ENCODE results near the gene LRRC15. TPM values are rescaled to one million over a fixed set of nuclear protein-coding genes. Genes with fewer than 3 reads are reported as not detected.

The LRRC15 gene
- total RNA-seq, 1 donor from 2014 or later: not detected

GRCh38 chr3:194312186-194312742 is 57.3 kb downstream of the LRRC15 start:
- intact Hi-C loops (cut with DNase I): loop anchor here (2.0 kb wide), 1 partner anchor 43 kb away; no protein-coding TSS in a partner anchor
- H3K4me3 ChIP-seq: no peak overlapping the region
- no peaks in the 10 kb centered on the region for H3K36me3 ChIP-seq
- H3K4me1 ChIP-seq: peaks cover 45% of the 10 kb centered on the region
- H3K9me3 ChIP-seq: no peaks in the 10 kb centered on the region
- no peaks in the 10 kb centered on the region for H3K27me3 ChIP-seq
- H3K27ac ChIP-seq: peak overlapping the region; percentile 42
- TF ChIP-seq POLR2A (IDR thresholded peaks at IDR 0.05) (no peak), POLR2AphosphoS5 (IDR thresholded peaks at IDR 0.05; ENCODE audit: insufficient read depth in 1 of 2, low read depth in 1 of 2) (no peak), CTCF (IDR thresholded peaks at IDR 0.05) (no peak)
- DNase-seq (ENCODE audit: extremely low spot score in 2 of 2): no peak

GRCh38 chr3:194311000-194311399 is 58.5 kb downstream of the LRRC15 start:
- DNase-seq (ENCODE audit: extremely low spot score in 2 of 2): no peak
- H3K9me3 ChIP-seq: no peaks in the 10 kb centered on the region
- no peaks in the 10 kb centered on the region for H3K27me3 ChIP-seq
- no peak overlapping the region for H3K27ac ChIP-seq
- intact Hi-C loops (cut with DNase I): no loop called here
- H3K4me1 ChIP-seq: peaks cover 46% of the 10 kb centered on the region
- H3K36me3 ChIP-seq: no peaks in the 10 kb centered on the region
- no peak overlapping the region for H3K4me3 ChIP-seq
- TF ChIP-seq CTCF (IDR thresholded peaks at IDR 0.05) (no peak), POLR2AphosphoS5 (IDR thresholded peaks at IDR 0.05; ENCODE audit: insufficient read depth in 1 of 2, low read depth in 1 of 2) (no peak), POLR2A (IDR thresholded peaks at IDR 0.05) (no peak)

- no peak overlapping the region for H3K27ac ChIP-seq
- intact Hi-C loops (cut with DNase I): no loop called here
- DNase-seq (ENCODE audit: extremely low spot score in 2 of 2): no peak
- H3K36me3 ChIP-seq: no peaks in the 10 kb centered on the region
- no peak for TF ChIP-seq POLR2AphosphoS5 (IDR thresholded peaks at IDR 0.05; ENCODE audit: insufficient read depth in 1 of 2, low read depth in 1 of 2)
- H3K9me3 ChIP-seq: no peaks in the 10 kb centered on the region
- H3K4me3 ChIP-seq: no peak overlapping the region
- no peaks in the 10 kb centered on the region for H3K27me3 ChIP-seq
- peaks cover 39% of the 10 kb centered on the region for H3K4me1 ChIP-seq
These were observed 59.3 kb downstream of the LRRC15 start for GRCh38 chr3:194310060-194310835.

- DNase-seq (ENCODE audit: extremely low spot score in 2 of 2): no peak
These were observed 60.7 kb downstream of the LRRC15 start for GRCh38 chr3:194308601-194309449.

More at GRCh38 chr3:194308601-194309449, 60.7 kb downstream of the LRRC15 start:
- intact Hi-C loops (cut with DNase I): no loop called here
- Histone ChIP-seq H3K4me3 (no peak overlapping the region), H3K27me3 (no peaks in the 10 kb centered on the region), H3K9me3 (no peaks in the 10 kb centered on the region), H3K27ac (no peak overlapping the region), H3K36me3 (no peaks in the 10 kb centered on the region), H3K4me1 (peaks cover 24% of the 10 kb centered on the region)
- TF ChIP-seq CTCF (IDR thresholded peaks at IDR 0.05) (no peak), POLR2A (IDR thresholded peaks at IDR 0.05) (no peak), POLR2AphosphoS5 (IDR thresholded peaks at IDR 0.05; ENCODE audit: insufficient read depth in 1 of 2, low read depth in 1 of 2) (no peak)

All from vagina (tissue), 2 donors.